GM18519 (cell line): ENCODE measurements around the gene ADTRP.
"Not testable (repeated sequence)": the region's sequence is repeated elsewhere in the genome, so short reads cannot be mapped to it uniquely, and the experiment has no call there.

Experiments used
- ATAC-seq: cut with Tn5 transposase; IDR thresholded peaks from one replicate; pipeline ENCODE4 v1.9.1; 2021; ENCODE audit warnings: mild to moderate bottlenecking, moderate library complexity; ENCODE audit not compliant: unreplicated experiment, low FRiP score

The ADTRP gene

DNA sequence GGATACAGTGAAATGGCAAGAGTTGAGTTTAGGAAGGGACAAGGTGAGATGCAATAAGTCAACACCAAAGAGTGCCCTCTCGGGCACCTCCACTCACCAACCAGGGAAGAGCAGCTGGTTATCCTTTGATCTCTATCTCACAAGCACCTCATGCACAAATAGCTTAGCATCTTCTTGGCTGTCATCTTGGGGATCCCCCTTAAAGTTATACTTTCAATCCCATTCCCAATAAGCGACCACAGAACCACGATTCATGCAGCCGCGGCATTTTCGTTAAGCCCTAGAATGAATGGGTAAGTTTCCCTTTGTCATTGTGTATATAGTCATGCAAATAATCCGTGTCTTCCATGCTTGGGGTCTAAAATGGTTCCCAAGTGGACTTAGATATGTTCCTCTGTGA lies 73.5 kb downstream of the ADTRP start:
- no peak for ATAC-seq

DNA sequence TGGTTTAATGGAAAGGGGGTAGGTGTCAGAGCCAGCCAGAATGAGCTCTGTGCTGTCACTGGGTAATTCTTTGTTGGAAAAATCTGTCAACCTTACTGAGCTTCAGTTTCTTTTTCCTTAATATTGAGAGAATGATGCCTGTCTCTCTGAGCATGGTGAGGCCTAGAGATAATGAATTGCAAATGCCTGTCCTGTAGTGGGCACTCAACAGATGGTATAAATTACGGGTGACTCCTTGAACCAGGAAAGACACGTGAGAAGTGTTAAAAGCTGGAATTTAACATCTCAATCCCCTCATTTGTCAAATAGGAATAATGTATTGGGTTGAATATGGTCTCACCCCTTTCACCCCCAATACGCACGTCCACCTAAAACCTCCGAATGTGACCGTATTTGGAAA lies 74.9 kb downstream of the ADTRP start:
- no peak for ATAC-seq

DNA sequence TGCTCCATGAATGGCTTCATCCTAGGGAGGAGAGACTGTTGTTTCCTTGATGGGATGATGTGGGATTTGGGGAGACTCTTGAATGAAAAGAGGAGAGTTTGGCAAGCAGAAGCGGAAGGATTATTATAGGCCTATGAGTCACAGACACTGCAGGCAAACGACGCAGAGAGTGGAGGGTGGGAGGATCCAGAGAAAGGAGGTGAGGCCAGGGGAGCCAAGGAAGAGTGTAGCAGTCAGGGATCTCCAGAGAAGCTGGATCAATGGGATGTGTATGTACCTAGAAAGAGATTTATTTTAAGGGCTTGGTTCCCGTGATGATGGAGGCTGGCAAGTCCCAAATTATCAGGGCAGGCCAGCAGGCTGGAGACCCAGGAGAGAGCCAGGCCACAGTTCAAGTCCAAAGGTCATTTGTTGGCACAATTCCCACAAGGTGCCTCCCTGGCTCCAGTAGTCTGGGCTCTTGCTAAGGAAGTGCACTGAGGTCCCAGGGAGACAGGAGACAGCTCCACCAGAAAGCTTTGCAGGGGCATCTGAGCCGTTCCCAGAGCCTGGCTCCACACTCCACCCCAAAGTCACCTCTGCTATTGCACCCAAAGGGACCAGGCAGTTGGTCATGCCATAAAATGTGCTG lies 76.0 kb downstream of the ADTRP start:
- ATAC-seq, result no peak

DNA sequence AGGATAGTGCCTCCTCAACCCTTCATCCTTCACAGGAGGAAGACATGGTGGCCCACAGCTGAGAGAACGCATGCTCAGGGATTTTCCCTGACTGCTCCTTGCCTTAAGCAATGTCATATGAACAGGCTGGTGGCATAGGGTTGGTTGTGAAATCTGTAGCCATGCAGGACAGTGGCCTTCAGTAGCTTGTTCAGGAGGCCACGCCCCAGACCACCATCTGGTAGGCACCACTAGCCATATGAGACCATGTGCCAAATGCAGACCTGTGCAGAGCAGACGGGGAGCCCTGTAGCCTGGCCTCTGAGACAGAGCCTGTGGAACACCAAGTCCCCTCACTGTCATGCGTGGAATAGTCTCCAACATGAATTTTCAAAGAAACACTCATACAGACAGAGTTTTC lies 76.5 kb downstream of the ADTRP start:
- no peak for ATAC-seq

DNA sequence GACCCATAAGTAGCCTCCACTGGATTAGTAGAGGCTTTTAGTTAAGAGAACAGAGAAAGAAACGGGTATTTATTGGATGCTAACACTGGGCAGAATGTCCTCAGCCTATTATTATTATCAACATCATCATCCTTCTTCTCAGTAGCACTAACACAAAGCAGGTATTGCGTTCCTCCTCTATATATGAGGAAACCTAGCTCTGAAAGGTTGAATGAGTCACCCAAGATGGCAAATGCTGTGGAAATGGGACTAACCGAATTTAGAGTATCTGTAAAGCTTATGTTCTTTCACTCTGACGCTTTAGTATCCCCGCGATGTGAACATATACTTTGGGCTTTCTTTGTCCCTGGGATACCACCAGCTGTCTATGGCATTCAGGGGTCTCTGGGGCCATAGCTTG lies 77.0 kb downstream of the ADTRP start:
- no peak for ATAC-seq

DNA sequence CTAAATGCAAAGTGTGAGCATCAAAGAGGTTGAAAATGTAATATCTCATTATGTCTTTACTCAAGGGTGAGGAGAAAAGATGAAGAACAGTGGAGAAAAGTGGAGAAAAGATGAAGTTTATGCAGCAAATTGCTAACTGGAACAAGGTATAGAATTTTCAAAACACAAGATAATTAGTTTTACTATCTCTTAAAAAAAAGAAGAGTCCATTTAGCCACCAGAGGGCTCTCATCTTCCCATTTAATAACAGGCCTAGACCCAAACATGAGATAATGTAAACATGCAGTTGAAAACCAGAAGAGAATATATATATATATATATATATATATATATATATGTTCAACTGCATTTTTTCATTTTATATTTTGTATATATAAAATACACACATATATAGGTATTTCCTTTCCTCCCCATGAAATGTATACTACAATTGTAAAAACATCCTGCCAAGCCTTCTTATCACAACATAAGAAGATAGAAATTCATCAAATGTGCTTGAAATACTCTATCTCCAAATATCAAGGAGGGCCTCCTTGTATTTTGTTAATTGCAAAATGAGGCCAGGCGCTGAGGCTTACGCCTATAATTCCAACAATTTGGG lies 78.4 kb downstream of the ADTRP start:
- no peak for ATAC-seq

DNA sequence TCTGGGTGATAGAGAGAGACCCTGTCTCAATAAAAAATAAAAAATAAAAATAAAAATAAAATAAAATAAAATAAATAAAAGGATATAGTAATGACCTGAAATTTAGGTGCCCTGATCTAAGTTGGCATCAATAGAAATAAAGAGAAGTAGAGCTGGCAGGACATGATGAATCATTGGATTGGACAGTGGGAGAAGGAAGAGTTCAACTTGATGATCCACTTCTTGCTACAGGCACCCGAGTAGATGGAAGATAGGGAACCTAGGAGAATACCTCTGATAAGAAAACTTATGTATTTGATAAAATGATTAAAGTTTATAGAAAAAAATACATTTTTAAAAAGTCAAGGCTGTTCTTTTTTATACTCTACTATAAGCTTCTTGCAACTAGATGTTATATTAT lies 79.0 kb downstream of the ADTRP start:
- ATAC-seq, result no peak

DNA sequence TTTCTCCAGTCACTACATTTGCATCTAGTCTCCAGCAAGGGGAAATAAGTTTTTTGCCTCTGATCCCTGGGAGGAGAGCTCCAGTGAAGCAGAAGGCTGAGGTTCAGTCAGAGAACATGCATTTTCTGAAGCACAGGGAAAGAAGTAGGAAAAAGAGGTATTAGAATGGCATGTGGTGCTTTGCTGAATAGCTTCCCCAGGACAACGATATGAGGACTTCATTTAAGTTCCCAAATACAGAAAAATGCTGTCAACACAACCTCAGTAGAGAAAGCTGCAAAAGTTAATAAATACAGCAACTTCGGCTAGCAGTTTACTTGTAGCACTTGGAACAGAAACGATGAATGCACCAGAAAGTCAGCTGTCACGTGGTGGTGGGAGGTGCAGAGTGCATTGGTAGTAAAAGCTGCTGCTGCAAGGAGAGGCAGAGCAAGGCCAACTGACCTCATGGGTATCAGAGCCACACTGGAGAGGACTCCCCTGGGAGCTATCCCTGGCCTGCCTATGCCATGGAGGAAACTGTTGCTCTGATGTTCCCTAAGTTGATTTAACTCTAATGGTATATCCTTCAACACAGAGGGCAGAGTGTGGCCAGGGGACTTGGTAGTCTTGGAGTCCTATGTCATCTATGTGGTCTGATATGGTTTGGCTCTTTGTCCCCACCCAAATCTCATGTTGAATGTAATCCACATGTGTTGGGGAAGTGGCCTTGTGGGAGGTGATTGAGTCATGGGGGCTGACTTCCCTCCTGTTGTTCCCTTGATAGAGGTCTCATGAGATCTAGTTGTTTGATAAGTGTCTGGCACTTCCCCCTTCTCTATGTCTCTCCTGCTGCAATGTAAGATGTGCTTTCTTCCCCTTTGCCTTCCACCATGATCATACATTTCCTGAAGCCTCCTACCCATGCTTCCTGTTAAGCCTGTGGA lies 85.9 kb downstream of the ADTRP start:
- no peak for ATAC-seq

DNA sequence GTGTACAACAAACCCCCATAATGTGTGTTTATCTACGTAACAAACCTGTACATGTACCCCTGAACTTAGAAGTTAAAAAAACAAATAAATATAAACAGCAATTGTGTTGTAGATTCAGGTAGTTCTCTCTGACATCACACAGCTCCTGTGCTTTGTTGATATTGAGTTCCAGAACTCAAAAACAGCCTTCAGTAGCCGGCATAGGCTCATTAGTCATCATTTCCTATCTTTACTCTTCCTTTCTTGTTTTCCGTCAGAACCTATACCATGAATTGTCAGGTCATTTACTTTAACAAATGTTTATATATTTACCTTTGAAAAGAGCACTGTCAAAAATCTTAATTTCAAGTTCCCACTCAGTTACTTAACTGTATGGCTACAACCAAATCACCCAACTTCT lies 88.8 kb downstream of the ADTRP start:
- no peak for ATAC-seq

DNA sequence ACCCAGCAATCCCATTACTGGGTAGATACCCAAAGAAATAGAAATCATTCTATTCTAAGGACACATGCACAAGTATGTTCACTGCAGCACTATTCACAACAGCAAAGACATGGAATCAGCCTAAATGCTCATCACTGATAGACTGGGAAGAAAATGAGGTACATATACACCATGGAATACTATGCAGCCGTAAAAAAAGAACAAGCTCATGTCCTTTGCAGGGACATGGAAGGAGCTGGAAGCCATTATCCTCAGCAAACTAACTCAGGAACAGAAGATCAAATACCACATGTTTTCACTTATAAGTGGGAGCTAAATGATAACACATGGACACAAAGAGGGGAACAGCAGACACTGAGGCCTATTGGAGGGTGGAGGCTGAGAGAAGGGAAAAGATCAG lies 89.2 kb downstream of the ADTRP start:
- not testable (repeated sequence) for ATAC-seq

DNA sequence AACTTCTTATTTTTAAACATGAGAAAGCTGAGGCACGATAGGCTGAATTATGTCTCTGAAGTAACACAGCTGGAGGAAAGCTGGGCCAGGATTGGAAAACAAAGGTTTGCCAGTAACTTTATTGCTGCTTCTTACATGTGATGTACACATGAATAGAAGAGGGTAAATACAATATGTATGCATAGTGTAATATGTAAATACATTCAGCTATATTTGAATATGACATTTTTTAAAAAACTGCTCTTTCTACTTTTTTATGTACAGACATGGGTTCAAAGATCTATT lies 90.2 kb downstream of the ADTRP start:
- ATAC-seq, result no peak

DNA sequence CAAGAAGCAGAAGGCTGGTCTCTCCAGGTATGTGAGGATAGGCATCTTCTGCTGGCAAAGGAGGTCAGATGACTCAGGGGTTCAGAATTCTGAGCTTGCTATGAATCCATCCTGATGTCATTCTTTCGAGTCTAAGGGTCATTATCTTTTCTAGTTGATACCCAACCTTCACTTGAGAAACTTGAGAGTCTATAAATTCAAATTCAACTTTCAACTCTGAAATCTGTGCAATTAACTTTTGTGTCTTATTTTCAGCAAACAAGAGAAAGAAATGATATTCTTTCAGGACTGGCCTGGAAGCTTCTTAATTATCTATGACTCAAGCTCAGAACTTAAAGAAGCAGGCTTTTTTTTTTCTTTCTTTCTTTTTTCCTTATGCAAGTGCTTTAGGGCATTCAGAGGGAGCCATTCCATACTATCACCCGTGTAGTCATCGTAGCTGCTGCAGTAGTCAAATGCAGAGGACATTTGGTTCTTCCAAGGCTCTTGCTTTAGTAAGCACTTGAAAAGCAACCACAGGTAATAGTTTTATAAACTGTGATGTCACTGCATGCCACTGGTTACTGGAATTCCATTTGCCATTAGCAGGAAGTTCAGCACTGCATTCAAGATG lies 93.0 kb downstream of the ADTRP start:
- no peak for ATAC-seq

DNA sequence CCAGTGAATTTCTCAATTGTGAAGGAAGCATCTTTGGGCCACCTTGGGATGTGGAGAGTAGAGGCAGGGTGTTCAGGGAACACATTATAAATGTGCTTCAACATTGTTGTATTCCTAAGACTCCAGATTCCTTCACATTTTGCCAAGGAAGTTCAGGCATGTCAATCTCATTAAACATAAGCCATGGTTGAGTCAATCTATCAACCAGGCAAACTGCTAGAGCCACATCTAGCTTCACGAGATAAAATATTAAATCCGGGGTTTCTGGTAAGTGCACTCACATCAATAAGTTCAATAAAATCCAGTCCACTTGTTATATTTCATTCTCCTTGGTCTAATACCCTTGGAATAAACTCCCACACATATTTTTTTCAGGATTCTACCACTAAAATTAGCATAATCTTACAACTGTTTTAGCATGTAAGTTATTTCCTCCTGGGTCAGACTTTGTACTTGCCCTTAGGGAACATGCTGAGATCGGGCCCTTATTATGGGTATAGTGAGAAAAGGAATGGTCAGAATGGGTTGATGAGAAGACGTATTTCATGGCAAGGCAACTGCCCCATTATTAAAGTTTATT lies 93.6 kb downstream of the ADTRP start:
- no peak for ATAC-seq

DNA sequence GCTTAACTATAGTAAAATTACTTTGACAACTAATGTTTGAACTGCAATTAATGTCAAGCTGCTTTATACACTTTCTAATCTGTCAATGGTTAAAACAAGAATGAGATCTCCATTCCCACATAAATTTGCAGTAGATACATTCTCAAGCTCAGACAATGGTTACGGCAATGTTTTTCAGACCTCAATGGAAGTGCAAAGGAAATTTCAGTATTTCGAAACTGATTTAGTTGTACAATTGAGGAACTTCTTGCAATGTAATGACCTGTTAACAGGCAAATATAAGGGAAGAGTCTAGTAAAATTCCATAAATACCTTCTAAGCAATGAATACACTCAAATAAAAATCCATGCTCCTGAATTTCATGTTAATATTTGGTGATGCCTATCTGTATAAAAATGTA lies 94.7 kb downstream of the ADTRP start:
- ATAC-seq, result no peak

DNA sequence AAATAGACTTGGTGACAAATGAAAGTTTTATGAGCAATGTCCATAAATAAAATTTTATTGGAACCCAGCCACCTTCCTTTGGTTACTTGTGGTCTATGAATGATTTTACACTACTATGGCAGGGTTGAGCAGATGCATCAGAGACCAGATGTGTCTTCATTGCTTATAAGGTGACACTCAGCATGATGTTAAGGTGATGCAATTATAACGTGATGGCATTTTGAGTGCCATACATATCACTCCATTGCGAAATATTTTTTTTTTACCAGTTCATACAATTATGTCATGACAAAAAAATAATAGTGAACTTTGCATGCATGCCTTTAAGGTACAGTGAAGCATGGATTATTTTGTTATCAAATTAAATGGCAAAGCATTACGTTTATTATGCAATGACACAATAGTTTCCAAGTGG lies 96.0 kb downstream of the ADTRP start:
- ATAC-seq, result no peak

DNA sequence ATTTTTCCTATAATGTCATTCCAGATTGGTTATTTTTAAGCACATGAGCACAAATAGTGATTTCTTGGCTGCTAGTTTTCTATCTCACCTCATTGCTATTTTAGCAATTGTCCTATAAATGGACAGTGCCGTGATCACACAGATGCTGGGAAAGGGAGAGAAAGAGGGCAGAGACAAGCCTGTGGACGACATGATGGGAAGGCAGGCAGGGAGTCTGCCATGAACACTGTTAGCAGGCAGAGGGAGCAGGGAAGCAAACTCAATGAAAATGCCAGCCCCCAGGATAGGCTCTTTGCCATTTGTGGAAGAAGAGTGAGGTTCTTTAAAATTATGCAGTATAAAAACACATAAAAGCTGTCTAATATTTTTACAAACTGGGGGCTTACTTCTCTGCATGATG lies 96.8 kb downstream of the ADTRP start:
- no peak for ATAC-seq

DNA sequence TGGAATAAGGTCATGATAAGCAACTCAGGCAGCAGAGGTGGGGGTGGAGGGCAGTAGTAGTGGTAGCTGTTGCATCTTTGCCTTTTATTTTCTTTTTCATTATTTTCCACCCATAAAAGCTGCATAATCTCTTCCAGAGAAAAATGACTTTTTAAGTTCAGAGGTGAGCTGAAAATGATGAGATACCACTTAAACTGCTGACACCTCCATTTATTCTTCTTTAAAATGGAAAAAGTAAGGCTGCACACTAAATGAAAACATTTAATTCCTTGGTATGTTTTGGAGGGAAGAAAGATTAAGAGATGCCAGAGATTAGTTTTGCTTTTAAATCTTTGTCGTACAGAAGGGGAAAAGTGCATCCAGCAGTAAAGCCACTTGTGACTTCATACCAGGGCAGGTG lies 97.2 kb downstream of the ADTRP start:
- ATAC-seq, result no peak

DNA sequence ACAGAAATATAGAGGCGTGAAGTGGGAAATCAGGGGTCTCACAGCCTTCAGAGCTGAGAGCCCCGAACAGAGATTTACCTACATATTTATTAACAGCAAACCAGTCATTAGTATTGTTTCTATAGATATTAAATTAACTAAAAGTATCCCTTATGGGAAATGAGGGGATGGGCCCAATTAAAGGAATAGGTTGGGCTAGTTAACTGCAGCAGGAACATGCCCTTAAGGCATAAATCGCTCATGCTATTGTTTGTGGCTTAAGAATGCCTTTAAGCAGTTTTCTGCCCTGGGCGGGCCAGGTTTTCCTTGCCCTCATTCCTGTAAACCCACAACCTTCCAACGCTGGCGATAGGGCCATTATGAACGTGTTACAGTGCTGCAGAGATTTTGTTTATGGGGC lies 98.1 kb downstream of the ADTRP start:
- not testable (repeated sequence) for ATAC-seq

DNA sequence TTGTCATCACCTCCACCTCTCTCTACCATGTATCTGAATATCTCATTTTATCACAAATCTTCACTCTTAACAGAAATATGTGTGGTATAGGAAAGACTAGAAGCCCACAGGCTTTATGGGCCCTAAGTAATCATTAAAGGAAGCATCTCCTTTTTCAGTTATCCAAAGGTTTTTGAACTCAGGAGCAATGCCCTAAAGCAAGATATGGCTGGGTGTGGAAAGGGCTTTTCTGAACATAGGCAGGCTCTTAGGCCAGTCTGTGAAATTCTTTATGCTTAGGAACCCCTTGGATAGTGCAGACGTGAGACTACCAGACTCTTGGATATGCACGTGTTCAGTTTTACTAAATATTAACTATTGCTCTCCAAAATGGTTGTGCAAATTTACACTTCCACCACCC lies 99.5 kb downstream of the ADTRP start:
- ATAC-seq, result no peak

DNA sequence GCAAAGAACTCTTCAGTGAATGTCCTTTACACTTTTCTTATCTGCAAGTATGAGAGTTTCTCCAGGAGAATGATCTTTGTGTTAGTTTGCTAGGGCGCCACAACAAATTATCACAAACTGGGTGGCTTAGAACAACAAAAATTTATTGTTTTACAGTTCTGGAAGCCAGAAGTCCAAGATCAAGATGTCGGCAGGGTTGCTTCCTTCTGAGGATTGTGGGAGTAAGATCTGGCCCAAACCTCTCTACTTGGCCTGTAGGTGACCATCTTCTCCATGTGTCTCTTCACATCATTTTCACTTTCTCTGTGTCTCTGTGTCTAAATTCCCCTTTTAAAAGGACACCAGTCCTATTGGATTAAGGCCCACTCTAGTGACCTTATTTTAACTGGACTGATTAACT lies 103.0 kb downstream of the ADTRP start:
- ATAC-seq, result no peak

DNA sequence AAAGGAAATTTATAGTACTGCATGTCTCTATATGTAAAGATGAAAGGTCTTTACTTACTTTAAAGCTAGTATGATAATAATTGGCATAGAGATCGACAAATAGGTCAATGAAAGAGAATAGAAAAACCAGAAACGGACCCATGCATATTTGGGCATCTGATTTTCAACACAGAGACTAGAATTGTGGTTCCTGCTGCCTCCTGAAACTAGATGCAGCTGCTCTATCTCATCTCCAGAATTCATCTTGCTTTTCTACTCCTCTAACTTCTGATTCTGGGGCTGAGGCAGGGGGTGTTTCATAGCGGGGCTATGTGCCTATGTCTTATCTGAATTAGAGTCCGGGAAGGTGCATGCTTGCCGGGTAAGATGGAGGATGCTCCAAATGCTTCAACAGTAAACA lies 105.9 kb downstream of the ADTRP start:
- ATAC-seq, result no peak
